HG03175 (cell line): ENCODE results near the gene TTLL5.
A peak's percentile ranks its signal among the peaks of the same experiment; 100 is the strongest.

Experiments
- ATAC-seq: cut with Tn5 transposase; IDR thresholded peaks from one replicate; pipeline ENCODE4 v1.9.1; 2021; ENCODE audit warnings: mild to moderate bottlenecking, moderate library complexity; ENCODE audit not compliant: unreplicated experiment

The TTLL5 gene

DNA sequence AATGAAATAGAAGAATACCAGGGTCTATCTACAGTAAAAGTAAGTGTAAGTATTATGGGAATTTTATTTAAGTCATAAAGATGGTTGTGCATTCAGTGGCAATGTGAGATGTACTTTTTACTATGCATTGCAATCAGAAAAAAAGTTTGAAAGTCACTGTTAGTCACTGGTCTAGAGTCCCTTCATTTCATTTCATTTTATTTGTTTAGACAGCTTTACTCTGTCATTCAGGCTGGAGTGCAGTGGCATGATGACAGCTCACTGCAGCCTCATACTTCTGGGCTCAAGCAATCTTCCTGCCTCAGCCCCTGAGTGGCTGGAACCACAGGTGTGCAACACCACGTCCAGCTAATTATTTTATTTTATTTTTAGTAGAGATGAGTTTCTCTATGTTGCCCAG is 278.2 kb downstream of the TTLL5 start:
- no peak for ATAC-seq

DNA sequence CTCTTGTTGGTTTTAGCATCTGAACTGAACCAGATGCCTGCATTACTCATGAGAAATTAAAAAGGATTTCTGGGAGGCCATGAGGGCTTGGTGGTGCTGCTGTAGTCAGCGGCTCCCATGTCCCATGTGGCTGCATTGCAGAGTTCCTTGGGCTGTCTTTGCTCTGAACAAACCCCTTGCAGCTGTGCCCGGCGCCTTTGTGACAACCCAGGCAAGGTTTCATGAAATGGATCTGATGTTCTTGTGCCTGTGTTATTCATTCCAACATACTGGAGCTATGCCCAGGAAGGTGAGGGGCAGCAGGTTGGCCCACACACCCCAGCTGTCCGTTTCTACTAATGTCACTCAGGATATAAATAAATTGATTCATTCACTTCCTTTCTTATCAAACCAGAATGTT is 280.0 kb downstream of the TTLL5 start:
- no peak for ATAC-seq

DNA sequence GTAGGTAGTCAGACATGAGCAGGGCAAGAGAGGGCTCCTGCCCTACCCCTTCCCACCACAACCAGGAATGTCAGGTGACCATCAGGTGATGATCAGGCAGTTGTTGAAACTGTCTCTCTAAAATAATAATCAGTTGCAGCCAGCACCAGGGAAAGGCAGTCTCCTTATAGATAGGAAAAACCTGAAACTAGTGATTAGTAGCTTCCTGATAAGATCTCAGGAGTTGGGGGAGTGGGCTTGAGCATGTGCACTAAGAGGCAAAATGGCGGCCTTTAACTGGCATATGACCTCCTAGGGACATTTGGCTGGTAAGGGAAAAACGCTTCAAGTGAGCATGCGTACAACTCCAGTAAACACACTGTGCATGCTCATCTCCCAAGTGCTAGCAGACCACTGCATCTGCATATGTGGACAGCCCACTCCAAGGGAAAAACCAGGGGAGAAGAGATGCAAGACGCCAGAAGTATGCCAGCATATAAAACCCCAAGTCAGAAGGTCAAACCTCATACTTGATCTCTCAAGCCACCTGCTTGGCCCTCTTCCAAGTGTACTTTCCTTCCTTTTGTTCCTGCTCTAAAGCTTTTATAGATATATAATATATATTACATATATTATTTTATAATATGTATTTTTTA is 283.7 kb downstream of the TTLL5 start:
- ATAC-seq: no peak

DNA sequence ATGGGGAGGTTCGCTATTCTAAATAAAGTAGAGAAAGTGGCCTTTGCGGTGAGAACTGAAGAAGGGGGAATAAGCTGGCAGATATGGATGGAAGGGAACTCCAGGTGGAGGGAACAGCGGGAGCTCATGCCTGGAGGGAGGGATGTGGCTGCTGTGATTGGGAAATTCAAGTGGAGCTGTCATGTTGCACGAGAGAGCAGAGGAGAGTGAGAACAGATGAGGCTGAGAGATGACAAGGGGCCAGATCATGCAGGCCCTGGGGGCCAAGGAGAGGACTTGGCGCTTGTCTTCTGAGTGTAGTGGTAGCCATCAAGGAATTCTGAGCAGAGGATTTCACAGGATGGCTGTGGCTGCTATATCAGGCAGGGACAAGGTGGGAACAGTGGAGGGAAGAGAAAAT is 285.7 kb downstream of the TTLL5 start:
- no peak for ATAC-seq

DNA sequence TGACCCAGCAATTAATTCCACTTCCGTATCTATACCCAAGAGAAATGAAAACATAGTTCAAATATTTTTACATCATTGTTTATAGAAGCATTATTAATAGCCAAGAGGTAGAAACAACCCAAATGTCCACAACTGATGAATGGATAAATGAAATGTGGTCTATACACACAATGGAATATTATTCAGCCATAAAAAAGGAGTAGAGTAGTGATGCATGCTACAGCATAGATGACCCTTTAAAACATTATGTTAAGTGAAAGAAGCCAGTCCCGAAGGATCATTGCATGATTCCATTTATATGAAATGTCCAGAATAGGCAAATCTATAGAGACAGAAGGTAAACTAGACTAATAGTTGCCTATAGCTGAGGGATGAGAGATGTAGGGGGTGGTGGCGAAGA is 291.4 kb downstream of the TTLL5 start:
- ATAC-seq: no peak

DNA sequence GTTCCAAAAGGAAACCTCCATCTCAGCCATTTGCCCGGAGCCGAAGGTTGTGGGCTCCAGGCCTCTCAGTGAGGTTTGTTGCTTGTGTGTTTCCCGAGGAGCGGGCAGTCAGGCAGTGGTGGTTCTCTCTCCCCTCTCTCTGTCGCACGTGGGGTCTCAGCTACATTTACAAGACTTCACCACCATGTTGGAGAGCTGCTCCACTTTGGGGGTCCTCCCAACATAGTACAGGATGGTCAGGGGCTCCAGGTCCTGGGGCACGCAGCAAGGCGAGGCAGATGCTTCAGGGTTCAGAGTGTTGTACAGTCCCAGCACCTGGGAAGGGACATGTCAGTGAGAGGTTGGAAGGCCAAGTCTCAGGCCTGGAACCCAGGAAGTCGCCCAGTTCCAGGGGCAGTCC is 298.0 kb downstream of the TTLL5 start:
- ATAC-seq: no peak

DNA sequence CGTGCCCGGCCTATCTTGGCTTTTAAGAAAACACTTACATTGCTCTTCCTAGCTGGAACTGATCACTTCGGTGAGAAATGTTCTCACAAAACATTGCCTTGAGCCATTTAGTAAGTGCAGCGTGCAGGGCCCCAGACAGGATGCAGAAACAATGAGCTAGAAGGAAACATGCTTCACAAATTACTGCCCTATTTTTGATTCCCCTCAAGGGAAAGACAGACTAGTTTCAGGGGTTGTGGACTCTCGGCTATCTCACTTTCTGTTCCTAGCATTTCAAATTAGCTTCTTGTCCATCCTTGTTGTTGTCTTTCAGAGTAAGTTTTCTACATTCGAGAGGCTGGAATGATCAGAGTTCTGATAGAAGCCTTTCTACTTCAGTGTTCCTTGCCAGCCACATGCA is 299.2 kb downstream of the TTLL5 start:
- ATAC-seq: peak; percentile 83

DNA sequence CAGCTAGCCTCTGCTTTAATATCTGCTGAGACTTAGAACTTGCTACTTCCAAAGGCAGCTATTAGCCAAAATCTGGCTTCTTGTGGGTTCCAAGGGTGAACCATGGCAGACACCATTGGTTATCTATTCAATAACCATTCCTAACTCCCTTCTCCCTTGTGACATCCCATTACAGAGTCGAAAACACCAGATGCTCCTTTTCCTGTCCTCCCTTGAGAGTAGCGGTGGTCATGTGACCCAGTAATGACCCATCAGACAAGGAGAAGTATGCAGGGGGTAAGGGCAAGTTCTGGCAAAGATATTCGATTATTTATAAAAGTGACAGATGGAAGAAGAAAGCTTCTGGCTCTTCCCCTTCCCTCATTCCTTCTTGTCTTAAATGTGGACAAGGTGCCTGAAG is 300.6 kb downstream of the TTLL5 start:
- no peak for ATAC-seq

DNA sequence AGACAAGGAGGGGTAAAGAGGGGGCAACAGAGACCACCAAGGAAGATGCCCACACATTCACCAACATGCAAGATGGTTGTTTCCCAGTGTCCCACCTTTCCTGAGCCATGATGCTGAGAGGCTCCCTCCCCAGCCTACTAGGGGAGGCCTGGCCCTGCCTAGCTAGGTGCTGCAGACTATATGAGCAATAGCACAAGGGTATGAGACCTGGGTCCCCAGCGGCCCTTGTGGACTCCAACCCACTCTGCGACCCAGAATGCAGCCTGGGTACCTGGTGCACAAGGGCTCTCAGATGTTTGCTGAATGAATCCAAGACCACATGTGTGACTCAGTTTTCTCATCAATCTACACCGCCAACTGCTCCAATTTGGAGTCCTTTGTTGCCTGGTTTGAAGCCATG is 306.8 kb downstream of the TTLL5 start:
- no peak for ATAC-seq

DNA sequence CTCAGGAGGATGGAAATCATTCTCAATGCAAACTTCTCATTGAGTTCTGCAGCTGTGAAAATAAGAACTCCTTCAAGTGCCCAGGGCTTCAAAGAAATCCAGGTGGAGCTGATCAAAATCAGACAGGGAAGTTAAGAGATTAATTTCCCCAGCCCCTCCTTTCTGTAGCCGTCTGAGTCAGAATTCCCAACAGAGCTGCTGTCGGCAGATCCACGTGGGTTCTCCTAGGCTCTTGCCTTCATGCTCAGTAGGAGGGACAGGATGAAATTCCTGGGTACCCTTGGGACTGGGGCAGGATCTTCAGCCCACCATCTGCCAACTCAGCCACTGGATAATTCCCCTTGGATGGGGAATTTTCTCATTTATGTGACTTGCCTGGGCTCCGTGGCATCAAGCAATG is 307.4 kb downstream of the TTLL5 start:
- no peak for ATAC-seq

DNA sequence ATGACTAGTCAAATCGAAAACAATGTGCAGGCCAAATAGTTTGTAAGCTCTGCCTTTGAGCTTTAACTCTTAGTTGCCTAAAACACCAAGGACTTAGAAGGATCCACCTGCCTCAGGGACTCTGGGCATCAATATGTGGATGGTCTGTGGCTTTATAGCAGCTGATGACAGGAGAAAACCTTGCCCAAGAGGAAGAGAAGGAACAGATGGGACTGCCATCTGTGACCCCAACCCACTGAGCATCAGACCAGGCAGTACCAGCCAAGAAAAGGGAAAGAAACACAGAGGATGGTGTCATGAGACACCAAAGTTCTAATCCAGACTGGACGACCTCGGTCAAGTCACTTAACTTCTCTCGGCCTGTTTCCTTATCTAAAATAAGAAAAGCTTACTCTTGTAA is 308.1 kb downstream of the TTLL5 start:
- ATAC-seq: no peak

DNA sequence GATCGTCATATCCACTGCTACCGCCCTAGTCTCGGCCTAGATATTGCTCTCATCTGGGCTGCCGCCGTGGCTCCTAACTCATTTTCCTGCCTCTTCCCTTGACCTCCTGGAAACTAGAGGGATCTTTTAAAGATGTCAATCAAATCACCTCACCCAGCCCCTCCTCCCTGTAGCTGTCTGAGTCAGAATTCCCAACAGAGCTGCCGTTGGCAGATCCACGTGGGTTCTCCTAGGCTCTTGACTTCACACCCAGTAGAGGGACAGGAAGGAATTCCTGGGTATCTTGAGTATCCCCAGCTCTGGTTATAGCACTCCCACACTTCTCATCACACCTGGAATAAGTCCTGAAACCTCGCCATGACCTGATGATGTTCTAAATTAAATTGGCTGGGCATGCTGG is 308.8 kb downstream of the TTLL5 start:
- no peak for ATAC-seq

DNA sequence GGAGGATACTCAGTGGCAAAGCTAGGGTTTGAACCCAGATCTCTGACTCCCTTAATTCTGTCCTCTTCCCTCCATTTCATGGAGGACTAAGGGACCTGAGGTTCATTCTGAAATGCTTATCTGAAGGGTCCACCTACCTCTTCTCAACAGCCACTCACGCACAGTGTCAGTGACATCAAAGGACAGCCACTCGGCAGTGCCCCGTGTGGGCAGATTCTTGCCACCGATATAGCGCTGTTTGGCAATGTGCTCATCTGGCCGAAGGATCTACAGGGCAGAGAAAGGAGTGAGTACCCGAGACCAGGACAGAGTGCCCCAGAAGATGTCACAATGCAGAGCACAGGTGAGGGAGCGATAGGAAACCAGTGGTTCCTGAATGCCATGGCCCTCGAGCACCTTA is 309.9 kb downstream of the TTLL5 start:
- ATAC-seq: no peak

DNA sequence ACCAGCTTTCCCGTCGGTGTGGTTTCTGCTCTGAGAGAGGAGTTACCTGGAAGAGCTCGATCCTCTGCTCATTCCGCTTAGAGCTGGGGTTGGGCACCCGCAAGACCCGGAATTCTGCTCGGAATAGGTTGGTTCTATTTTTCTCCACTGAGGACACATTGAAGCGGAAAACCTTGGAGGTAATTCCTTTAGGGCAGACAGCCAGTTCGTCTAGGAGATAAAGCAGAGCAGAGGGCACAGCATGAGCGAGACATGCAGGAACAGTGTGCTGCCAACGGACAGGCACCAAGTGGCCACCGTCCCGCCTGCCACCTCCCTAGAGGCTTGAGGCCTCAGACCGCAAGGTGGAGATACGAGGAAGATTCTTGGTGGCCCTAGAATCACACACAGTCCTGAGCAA is 310.5 kb downstream of the TTLL5 start:
- ATAC-seq: no peak

DNA sequence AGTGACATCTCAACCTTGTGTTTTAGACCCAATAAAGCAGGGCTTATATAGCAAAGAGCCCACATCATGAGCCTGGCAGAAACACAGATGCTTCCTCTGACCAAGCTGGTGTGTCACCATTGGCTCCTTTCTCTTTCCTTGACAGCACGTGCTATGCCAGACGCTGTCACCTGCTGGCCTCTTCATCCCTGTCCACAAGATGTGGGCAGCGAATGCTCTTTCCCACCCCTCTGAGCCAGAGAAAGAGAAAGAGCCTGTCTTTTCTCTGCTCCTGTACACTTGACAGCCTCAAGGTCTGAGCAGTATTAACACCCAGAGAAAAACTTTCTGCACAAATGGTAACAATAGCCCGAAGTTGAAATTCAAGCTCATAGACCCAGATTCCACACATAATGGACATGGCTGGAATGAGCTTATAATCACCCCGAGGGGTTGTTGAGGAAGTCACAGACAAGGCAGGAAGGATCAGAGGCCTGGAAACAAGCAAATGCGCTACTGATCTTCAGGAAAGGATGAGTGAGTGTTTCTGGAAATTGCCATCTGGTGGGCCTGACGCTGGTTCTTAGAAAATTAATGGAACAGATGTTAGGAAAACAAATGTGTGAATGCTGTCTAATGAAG is 311.9 kb downstream of the TTLL5 start:
- no peak for ATAC-seq

DNA sequence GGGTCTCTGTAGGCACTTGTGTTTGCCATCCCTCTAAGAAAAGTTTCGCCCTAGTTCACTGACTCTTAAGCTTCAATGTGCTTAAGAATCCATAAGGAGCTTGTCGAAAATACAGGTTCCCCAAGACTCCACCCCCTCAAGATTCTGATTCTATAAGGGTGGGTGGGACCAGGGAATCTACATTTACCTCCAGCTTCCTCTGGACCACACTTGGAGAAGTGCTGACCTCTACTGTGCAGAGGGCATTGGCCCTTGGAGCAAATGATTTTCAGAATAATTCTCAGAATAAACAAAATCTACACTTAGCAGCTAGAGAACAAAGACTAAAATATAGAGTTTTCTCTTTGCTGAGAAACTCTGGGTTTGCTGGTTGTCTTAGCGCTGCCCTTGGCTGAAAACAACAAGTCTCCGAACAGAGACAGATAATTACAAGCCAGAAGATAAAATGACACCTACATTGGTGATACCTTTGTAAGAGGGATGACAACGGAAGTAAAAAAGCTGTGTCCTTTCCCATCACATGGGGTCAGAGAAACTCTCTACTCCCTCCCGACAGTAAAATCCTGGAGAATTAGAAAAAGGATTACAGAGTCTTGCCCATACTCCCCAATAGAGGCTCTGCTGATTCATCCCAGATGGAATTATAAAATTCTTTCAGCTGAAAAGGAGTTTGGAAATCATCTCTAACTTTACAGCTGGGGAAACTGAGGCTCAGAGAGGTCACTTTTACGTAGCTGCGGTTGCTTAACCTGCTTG is 316.0 kb downstream of the TTLL5 start:
- no peak for ATAC-seq

DNA sequence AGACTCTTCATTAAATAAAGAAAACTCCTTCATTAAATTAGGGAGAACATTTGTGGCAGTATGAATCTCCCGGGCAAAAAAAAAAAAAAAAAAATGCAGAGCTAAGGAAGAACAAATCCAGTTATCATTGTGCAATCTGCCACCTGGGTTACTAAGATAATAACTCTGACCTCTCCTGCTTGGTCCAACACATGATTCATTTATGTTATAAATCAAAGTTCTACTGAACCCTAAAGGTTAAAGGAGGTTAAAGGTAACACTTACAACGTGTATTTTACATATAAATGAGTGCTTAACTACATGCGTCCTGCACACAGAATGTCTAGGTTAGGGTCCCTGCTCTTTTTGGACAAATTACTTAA is 316.5 kb downstream of the TTLL5 start:
- ATAC-seq: no peak

DNA sequence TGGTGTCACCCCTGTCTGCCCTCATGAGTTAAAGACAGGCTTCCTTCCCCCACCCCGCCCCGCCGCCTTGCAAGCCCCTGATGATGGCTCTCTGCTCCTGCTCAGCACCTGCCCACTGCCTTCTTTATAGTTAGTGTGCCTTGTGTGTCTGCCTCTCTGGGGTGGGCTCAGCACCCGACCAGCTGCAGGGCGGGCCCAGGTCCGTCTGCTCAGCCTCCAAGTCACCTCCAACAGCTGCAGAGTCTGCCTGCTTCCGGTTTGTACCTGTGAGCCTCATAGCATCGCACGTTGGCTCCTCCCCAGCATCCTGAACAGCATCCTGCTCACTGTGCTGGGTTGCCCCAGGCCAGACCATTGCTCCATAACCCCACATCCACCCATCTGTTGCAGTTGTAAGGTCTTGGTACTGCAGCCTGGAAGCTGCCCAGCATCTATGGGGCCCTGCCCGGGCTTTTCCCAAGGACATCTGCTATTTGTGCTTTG is 317.2 kb downstream of the TTLL5 start:
- no peak for ATAC-seq

DNA sequence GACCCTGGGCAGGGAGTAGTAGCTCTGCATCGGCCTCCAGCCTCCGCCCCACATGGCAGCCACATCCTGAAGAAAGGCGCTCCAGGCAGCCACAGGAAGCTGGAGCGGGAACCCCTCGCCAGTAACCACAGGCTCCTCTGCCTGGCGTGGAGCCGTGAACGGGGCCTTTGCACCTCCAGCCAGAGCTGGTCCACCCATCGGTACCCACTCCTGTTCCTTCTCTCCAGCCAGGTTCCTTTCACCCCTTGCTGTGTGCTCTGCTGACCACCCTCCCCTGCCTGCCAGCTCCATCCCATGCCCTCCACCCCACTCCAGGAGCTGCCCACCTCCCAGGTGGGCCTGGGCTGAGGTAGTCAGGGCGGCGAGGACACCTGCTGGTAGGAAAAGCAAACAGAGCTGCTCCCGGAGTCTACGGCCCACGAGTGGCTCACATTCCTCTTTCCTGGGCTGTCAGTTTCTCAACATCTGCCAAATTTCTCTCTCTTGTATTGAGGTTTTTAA is 318.1 kb downstream of the TTLL5 start:
- ATAC-seq: no peak

DNA sequence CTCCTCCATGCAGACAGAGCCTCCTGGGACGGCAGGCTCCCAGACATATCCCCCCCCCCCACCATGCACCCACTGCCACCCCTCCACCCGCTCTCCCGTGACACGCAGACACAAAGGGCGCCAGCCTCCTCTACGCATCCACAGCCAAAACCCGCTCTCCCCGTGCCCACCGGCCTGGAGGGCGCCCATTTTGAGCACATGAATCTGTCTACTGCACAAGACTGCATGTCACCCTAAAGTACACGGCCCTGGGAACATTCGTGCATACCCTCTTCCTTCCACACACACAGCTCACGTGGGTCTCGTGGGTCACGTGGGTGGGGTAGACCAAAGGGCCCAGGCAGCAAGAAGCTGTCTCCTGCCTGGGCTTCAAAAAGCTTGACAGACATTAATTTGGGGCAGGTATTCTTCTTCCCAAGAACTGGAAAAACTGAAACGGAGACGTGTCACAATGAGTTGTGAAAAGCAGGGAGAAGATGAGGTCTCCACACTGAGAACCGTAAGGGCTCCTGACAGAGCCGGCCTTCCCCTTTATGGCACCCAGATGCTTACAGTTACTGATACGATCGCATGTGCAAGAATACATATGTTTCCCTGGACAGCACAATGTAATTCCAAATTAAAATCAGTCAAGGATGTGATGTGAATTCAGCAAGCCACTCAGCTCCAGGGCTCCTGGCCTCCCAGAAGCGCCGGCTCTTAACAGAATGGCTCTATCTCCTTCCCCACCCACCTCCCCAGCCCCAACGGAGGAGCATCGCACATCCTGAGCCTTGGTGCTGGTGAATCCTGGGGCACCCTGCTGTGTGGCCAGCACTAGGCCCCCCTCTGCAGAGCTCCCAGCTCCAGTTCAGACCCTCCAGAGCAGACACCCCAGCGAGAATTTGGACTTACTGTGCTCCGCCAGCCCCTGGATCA is 318.9 kb downstream of the TTLL5 start:
- ATAC-seq: no peak

DNA sequence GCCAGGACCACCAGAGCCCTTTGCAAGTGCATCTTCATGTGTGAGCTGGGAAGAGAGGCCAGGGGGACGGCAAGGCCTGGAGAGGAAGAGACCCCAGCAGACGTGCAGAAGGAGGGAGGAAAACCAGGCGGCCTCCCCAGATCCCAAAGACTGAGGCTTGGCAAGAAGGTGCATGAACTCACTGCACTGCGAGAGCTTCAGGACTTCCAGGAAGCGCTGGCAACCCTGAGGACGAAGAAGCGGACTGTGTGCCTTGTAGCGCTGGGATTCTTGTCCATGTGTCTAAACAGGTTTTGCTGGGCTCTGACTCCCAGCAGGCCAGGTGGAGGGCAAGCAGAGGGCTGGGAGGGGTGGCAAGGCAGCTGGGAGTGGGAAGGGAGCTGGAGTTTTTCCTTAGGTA is 319.8 kb downstream of the TTLL5 start:
- no peak for ATAC-seq
